GM12878 (cell line): Measurements from ENCODE around the gene STARD10. TPM values are rescaled to one million over a fixed set of nuclear protein-coding genes. Genes with fewer than 3 reads are reported as not detected.

ENCODE experiments used
- ATAC-seq: fragments of 200-7000 bp; cut with Tn5 transposase; 3 replicates; pipeline ENCODE4 v1.9.1; 2020; ENCODE audit warnings: mild to moderate bottlenecking, moderate library complexity
- BruUV-seq: library from RNA; stranded (reverse); fragments of 400-500 nt; replicated peaks from 2 replicates; lab custom pipeline; 2021; lab: Mats Ljungman, UMichigan
- CTCF ChIA-PET: fragments of 300-600 bp; sonication (Branson Sonifier 250); formaldehyde crosslinking; extraction: SDS; loops from one replicate; lab custom pipeline; 2021; ENCODE audit warnings: inconsistent platforms; lab: Yijun Ruan, JAX
- POLR2A ChIA-PET: fragments of 350-600 bp; formaldehyde crosslinking; extraction: SDS; loops from one replicate; lab custom pipeline; 2021; ENCODE audit warnings: inconsistent platforms; lab: Charles Lee
- RAD21 ChIA-PET: fragments of 300-600 bp; sonication (Branson Sonifier 250); formaldehyde crosslinking; loops from one replicate; lab custom pipeline; 2023; ENCODE audit warnings: antibody characterized with exemption; ENCODE audit not compliant: unreplicated experiment; lab: Charles Lee
- SMC1A ChIA-PET: fragments of 300-600 bp; sonication (Branson Sonifier 250); formaldehyde crosslinking; loops from one replicate; lab custom pipeline; 2023; ENCODE audit not compliant: unreplicated experiment, uncharacterized antibody; lab: Charles Lee
- DNase-seq: peaks from one replicate; pipeline ENCODE4 v3.0.0-alpha.2; 2011; ENCODE audit warnings: low read depth, low spot score
- FAIRE-seq: peaks from 3 replicates; lab custom pipeline; 2011; peaks lifted over from hg19 to GRCh38; lab: Jason Lieb, UNC
- H2AFZ ChIP-seq: 2 replicates; pipeline ENCODE4 v1.6.0; 2011; ENCODE audit warnings: low read depth, low read length, control low read depth; ENCODE audit not compliant: control insufficient read depth
- H3K27ac ChIP-seq: 2 replicates; pipeline ENCODE4 v1.5.1; 2011; ENCODE audit warnings: control low read depth; ENCODE audit not compliant: control insufficient read depth, insufficient read depth
- H3K27me3 ChIP-seq, 2 experiments: replicated peaks in 1 of 2; 2 replicates each; pipeline versions ENCODE4 v1.6.0 to v1.6.1; 2011; ENCODE audit warnings: low read length in 1 of 2; ENCODE audit not compliant: control insufficient read depth in 2 of 2, insufficient read depth in 2 of 2
- H3K36me3 ChIP-seq, 2 experiments: 2 replicates each; pipeline ENCODE4 v1.5.1; 2011; ENCODE audit warnings: low read length in 1 of 2; ENCODE audit not compliant: control insufficient read depth in 2 of 2, insufficient read depth in 2 of 2
- H3K4me1 ChIP-seq: 2 replicates; pipeline ENCODE4 v1.6.1; 2011; ENCODE audit warnings: mild to moderate bottlenecking, low read length, moderate library complexity, mixed read lengths; ENCODE audit not compliant: control insufficient read depth, insufficient read depth
- H3K4me2 ChIP-seq: 2 replicates; pipeline ENCODE4 v1.6.0; 2011; ENCODE audit warnings: control low read depth; ENCODE audit not compliant: control insufficient read depth, insufficient read depth
- H3K4me3 ChIP-seq: fragments of 200-600 bp; sonication (generic); 2 replicates; pipeline ENCODE4 v1.5.1; 2016
- H3K79me2 ChIP-seq: 2 replicates; pipeline ENCODE4 v1.6.0; 2011; ENCODE audit warnings: low read length; ENCODE audit not compliant: control insufficient read depth, insufficient read depth
- H3K9ac ChIP-seq: 2 replicates; pipeline ENCODE4 v1.8.0; 2011; ENCODE audit warnings: low read length, control low read depth, mixed read lengths; ENCODE audit not compliant: control insufficient read depth, insufficient read depth
- H3K9me3 ChIP-seq: replicated peaks from 3 replicates; pipeline ENCODE4 v1.5.1; 2011; ENCODE audit warnings: mild to moderate bottlenecking, low read length; ENCODE audit not compliant: control insufficient read depth, insufficient read depth
- H4K20me1 ChIP-seq: 2 replicates; pipeline ENCODE4 v1.6.0; 2011; ENCODE audit not compliant: control insufficient read depth, insufficient read depth
- CEBPB ChIP-seq, 2 experiments: fragments of 150-350 bp in 1 of 2; IDR thresholded peaks; 2 replicates each; pipeline ENCODE4 v1.6.1; 2012 to 2014; ENCODE audit warnings: low read depth in 2 of 2, low read length in 2 of 2, borderline replicate concordance in 1 of 2, inconsistent platforms in 1 of 2
- RFX5 ChIP-seq: IDR thresholded peaks from 2 replicates; pipeline ENCODE4 v1.6.1; 2011; ENCODE audit warnings: low read depth, low read length, improper control_type of control experiment
- SREBF2 ChIP-seq: IDR thresholded peaks from 2 replicates; pipeline ENCODE4 v1.6.1; 2012; ENCODE audit warnings: mild to moderate bottlenecking, low read length
- TAF1 ChIP-seq: IDR thresholded peaks from 2 replicates; pipeline ENCODE4 v1.6.1; 2011; ENCODE audit warnings: mild to moderate bottlenecking, low read depth, low read length, borderline replicate concordance
- WRNIP1 ChIP-seq: IDR thresholded peaks from 2 replicates; pipeline ENCODE4 v1.6.1; 2011; ENCODE audit warnings: low read depth, low read length, improper control_type of control experiment, borderline replicate concordance
- WGBS: methylation state at CpG from one replicate; pipeline ENCODE4 v1.1.6; 2016; ENCODE audit warnings: low lambda C conversion rate; ENCODE audit not compliant: insufficient replicate concordance, insufficient coverage; ENCODE audit errors: missing lambda C conversion rate; 5-methylcytosine and 5-hydroxymethylcytosine counted together
- in situ Hi-C: fragments of 300-500 bp; cut with MboI; formaldehyde crosslinking; loops from 9 replicates; pipeline ENCODE4 v1.14.3; 2018; ENCODE audit warnings: mixed read lengths
- intact Hi-C: fragments of 100-400 bp; cut with micrococcal nuclease; formaldehyde crosslinking; loops from one replicate; pipeline ENCODE4 v1.14.2; 2022; ENCODE audit not compliant: unreplicated experiment
- polyA plus RNA-seq, 11 experiments: library from polyadenylated mRNA; depleted of rRNA in 4 of 11; unstranded in 6 of 11; stranded (reverse) in 5 of 11; fragments of >200 nt; fragmentation: Nextera tagmentation in 4 of 11; fragmentation: Illumina TruSeq in 1 of 11; extraction: Ambion mirVana in 4 of 11; extraction: Trizol in 1 of 11; gene quantifications; 1 replicate in 1 of 11; 2 replicates in 10 of 11; pipeline versions ENCODE4 v1.2.1 to v1.2.3, GENCODE V29; 2011 to 2016; ENCODE audit warnings: inconsistent platforms in 2 of 11, missing spikeins in 2 of 11, low read depth in 1 of 11
- total RNA-seq, 4 experiments: library from RNA; depleted of rRNA in 3 of 4; stranded (reverse); fragments of >200 nt in 3 of 4; fragmentation: Illumina TruSeq in 1 of 4; extraction: Trizol in 1 of 4; gene quantifications; 2 replicates each; pipeline versions ENCODE4 v1.2.1 to v1.2.3, GENCODE V29; 2013 to 2021
- TF ChIP-seq, protein P1 (sequence below): IDR thresholded peaks from 2 replicates; pipeline ENCODE4 v1.6.1; 2011; ENCODE audit warnings: mild to moderate bottlenecking, low read depth, low read length, moderate library complexity; ENCODE audit not compliant: insufficient replicate concordance

STARD10 gene
- total and polyA plus RNA-seq, 10 of the 15 experiments (the other 5 are each of a cell fraction or from before 2014, with no cell fraction given), result 0.15 to 43.2 (median 23.1) TPM

DNA sequence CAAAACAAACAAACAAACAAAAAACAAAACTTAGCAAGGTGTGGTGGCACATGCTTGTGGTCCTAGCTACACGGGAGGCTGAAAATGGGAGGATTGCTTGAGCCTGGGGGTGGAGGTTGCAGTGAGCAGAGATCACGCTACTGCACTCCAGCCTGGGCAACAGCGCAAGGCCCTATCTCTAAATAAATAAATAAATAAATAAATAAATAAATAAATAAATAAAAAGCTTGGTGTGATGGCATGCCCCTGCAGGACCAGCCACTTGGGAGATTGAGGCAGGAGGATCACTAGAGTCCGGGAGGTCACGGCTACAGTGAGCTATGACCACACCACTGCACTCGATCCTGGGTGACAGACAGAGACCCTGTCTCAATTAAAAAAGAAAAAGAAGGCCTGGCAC is 9.0 kb upstream of the STARD10 start:
- Histone ChIP-seq H3K4me2 (no peak overlapping the region), H2AFZ (no peak overlapping the region), H3K9ac (no peak overlapping the region), H3K9me3 (no peaks in the 10 kb centered on the region), H3K27me3 (no peaks in the 10 kb centered on the region), H3K4me1 (no peaks in the 10 kb centered on the region), H3K36me3 (peaks cover 0 to 2% of the 10 kb centered on the region in 2 experiments; a peak in 1 of 4 replicates), H3K4me3 (no peak overlapping the region), H4K20me1 (no peaks in the 10 kb centered on the region), H3K79me2 (no peaks in the 10 kb centered on the region), H3K27ac (no peak overlapping the region)
- in situ Hi-C loops (no loop called here), intact Hi-C loops (no loop called here)
- FAIRE-seq, result no peak
- ChIA-PET SMC1A (interaction anchor here (0.9 to 1.1 kb wide), 2 partner anchors 10 kb away, joined by 3 to 5 read pairs; no protein-coding TSS in a partner anchor), POLR2A (no interaction called here), CTCF (interaction anchor here (0.7 to 2.2 kb wide), 4 partner anchors 9 to 118 kb away, joined by 3 to 13 read pairs (median 4); partner anchors contain the start of gene STARD10), RAD21 (no interaction called here)
- no peak for ATAC-seq
- TF ChIP-seq TAF1 (no peak), RFX5 (no peak), SREBF2 (no peak), CEBPB (IDR thresholded peaks at IDR 0.05; ENCODE audit: borderline replicate concordance in 1 of 2, low read depth in 2 of 2, low read length in 2 of 2) (no peak), WRNIP1 (no peak)
- TF ChIP-seq, protein P1, sequence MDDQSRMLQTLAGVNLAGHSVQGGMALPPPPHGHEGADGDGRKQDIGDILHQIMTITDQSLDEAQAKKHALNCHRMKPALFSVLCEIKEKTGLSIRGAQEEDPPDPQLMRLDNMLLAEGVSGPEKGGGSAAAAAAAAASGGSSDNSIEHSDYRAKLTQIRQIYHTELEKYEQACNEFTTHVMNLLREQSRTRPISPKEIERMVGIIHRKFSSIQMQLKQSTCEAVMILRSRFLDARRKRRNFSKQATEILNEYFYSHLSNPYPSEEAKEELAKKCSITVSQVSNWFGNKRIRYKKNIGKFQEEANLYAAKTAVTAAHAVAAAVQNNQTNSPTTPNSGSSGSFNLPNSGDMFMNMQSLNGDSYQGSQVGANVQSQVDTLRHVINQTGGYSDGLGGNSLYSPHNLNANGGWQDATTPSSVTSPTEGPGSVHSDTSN, result no peak
- no peak for DNase-seq
- 95% methylated on average over 6 of the region's 6 CpGs for WGBS
- BruUV-seq, result no TSS peak
